K562 (cell line): ENCODE data around the gene MYH11.

Source experiments
- CBX3 ChIP-seq, 2 experiments: IDR thresholded peaks; 1 replicate in 1 of 2; 2 replicates in 1 of 2; pipeline ENCODE4 v1.6.1; 2012; ENCODE audit warnings: inconsistent platforms in 2 of 2, low read length in 2 of 2, borderline replicate concordance in 1 of 2, control low read depth in 1 of 2
- FOXA1 ChIP-seq: fragments of 450-650 bp; IDR thresholded peaks from 2 replicates; pipeline ENCODE4 v1.6.1; 2016; ENCODE audit warnings: mild to moderate bottlenecking, borderline replicate concordance
- NFE2L1 ChIP-seq: fragments of 450-650 bp; IDR thresholded peaks from 2 replicates; pipeline ENCODE4 v1.6.1; 2016; ENCODE audit warnings: missing genetic modification characterization, low read depth, mild to moderate bottlenecking, missing compliant biosample characterization, moderate library complexity, borderline replicate concordance
- SREBF2 ChIP-seq: sonication (generic); formaldehyde crosslinking; IDR thresholded peaks from 2 replicates; pipeline ENCODE4 v1.4.0; 2020; ENCODE audit warnings: mild to moderate bottlenecking, missing genetic modification reagents
- TF ChIP-seq, protein P1 (sequence below), 3 experiments: IDR thresholded peaks in 2 of 3; conservative IDR thresholded peaks in 1 of 3; 2 replicates each; pipeline ENCODE4 v1.5.1; 2011 to 2012; ENCODE audit warnings: low read length in 3 of 3, mild to moderate bottlenecking in 3 of 3, control low read depth in 2 of 3, improper control_type of control experiment in 1 of 3, inconsistent platforms in 1 of 3, low read depth in 1 of 3, mixed read lengths in 1 of 3, moderate library complexity in 1 of 3; ENCODE audit not compliant: insufficient read depth in 2 of 3
- TF ChIP-seq, protein P2 (sequence below): sonication (generic); formaldehyde crosslinking; IDR thresholded peaks from 2 replicates; pipeline ENCODE4 v1.8.0; 2023; ENCODE audit warnings: missing genetic modification reagents, mild to moderate bottlenecking, borderline replicate concordance

DNA sequence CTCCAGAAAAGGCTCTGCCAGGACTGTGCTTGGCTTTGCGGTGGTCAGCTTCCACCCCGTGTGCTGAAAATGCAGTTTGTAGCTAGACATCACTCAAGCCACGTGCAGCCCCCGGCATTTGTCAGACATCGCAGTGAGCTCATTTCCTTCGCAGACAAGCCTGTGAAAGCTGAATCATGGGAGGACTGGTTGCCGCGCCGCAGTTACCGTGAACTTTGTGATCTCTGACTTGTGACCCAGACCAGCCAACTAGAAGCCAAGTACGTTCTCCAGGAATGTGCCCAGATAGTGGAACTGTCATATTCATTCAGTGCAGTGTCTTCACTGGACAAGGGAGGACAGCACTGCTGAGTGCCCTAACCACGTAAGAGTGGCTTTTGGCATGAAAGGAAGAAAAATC is 148.7 kb downstream of the MYH11 start:
- TF ChIP-seq FOXA1, result no peak
- TF ChIP-seq, protein P1, sequence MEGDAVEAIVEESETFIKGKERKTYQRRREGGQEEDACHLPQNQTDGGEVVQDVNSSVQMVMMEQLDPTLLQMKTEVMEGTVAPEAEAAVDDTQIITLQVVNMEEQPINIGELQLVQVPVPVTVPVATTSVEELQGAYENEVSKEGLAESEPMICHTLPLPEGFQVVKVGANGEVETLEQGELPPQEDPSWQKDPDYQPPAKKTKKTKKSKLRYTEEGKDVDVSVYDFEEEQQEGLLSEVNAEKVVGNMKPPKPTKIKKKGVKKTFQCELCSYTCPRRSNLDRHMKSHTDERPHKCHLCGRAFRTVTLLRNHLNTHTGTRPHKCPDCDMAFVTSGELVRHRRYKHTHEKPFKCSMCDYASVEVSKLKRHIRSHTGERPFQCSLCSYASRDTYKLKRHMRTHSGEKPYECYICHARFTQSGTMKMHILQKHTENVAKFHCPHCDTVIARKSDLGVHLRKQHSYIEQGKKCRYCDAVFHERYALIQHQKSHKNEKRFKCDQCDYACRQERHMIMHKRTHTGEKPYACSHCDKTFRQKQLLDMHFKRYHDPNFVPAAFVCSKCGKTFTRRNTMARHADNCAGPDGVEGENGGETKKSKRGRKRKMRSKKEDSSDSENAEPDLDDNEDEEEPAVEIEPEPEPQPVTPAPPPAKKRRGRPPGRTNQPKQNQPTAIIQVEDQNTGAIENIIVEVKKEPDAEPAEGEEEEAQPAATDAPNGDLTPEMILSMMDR (IDR thresholded peaks at IDR 0.05 in 2 of 3, conservative IDR thresholded peaks at IDR 0.05 in 1 of 3; ENCODE audit: insufficient read depth in 2 of 3, low read depth in 1 of 3, low read length in 3 of 3), result no peak
- no peak for TF ChIP-seq CBX3 (IDR thresholded peaks at IDR 0.05; ENCODE audit: borderline replicate concordance in 1 of 2, low read length in 2 of 2)
- TF ChIP-seq, protein P2, sequence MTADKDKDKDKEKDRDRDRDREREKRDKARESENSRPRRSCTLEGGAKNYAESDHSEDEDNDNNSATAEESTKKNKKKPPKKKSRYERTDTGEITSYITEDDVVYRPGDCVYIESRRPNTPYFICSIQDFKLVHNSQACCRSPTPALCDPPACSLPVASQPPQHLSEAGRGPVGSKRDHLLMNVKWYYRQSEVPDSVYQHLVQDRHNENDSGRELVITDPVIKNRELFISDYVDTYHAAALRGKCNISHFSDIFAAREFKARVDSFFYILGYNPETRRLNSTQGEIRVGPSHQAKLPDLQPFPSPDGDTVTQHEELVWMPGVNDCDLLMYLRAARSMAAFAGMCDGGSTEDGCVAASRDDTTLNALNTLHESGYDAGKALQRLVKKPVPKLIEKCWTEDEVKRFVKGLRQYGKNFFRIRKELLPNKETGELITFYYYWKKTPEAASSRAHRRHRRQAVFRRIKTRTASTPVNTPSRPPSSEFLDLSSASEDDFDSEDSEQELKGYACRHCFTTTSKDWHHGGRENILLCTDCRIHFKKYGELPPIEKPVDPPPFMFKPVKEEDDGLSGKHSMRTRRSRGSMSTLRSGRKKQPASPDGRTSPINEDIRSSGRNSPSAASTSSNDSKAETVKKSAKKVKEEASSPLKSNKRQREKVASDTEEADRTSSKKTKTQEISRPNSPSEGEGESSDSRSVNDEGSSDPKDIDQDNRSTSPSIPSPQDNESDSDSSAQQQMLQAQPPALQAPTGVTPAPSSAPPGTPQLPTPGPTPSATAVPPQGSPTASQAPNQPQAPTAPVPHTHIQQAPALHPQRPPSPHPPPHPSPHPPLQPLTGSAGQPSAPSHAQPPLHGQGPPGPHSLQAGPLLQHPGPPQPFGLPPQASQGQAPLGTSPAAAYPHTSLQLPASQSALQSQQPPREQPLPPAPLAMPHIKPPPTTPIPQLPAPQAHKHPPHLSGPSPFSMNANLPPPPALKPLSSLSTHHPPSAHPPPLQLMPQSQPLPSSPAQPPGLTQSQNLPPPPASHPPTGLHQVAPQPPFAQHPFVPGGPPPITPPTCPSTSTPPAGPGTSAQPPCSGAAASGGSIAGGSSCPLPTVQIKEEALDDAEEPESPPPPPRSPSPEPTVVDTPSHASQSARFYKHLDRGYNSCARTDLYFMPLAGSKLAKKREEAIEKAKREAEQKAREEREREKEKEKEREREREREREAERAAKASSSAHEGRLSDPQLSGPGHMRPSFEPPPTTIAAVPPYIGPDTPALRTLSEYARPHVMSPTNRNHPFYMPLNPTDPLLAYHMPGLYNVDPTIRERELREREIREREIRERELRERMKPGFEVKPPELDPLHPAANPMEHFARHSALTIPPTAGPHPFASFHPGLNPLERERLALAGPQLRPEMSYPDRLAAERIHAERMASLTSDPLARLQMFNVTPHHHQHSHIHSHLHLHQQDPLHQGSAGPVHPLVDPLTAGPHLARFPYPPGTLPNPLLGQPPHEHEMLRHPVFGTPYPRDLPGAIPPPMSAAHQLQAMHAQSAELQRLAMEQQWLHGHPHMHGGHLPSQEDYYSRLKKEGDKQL, result no peak
- TF ChIP-seq SREBF2, result no peak
- TF ChIP-seq NFE2L1 (tag), result no peak
